Osteocyte (in vitro differentiated cells): ENCODE data around the gene MIGA1. TPM values are rescaled to one million over a fixed set of nuclear protein-coding genes. Genes with fewer than 3 reads are reported as not detected.
"Not testable (repeated sequence)": the region's sequence is repeated elsewhere in the genome, so short reads cannot be mapped to it uniquely, and the experiment has no call there.

Source experiments
- DNase-seq: peaks from one replicate; pipeline ENCODE4 v3.0.0; 2021; ENCODE audit warnings: mixed read lengths; ENCODE audit not compliant: unreplicated experiment; ENCODE audit errors: extremely low spot score
- H3K27ac Mint-ChIP-seq: one replicate; pipeline ENCODE4 v1.8.0; 2021; ENCODE audit warnings: mild to moderate bottlenecking, mixed read lengths; ENCODE audit not compliant: unreplicated experiment
- H3K27me3 Mint-ChIP-seq: one replicate; pipeline ENCODE4 v1.8.0; 2021; ENCODE audit warnings: mixed read lengths; ENCODE audit not compliant: unreplicated experiment
- H3K36me3 Mint-ChIP-seq: one replicate; pipeline ENCODE4 v1.8.0; 2021; ENCODE audit warnings: mixed read lengths; ENCODE audit not compliant: unreplicated experiment
- H3K4me1 Mint-ChIP-seq: one replicate; pipeline ENCODE4 v1.8.0; 2021; ENCODE audit warnings: mixed read lengths; ENCODE audit not compliant: unreplicated experiment
- H3K4me3 Mint-ChIP-seq: one replicate; pipeline ENCODE4 v1.8.0; 2021; ENCODE audit warnings: mild to moderate bottlenecking, moderate library complexity, mixed read lengths; ENCODE audit not compliant: unreplicated experiment
- H3K9me3 Mint-ChIP-seq: one replicate; pipeline ENCODE4 v1.8.0; 2021; ENCODE audit warnings: mixed read lengths; ENCODE audit not compliant: unreplicated experiment
- total RNA-seq: library from RNA; stranded (reverse); gene quantifications from 2 replicates; pipeline ENCODE4 v1.2.1, GENCODE V29; 2021
- TF ChIP-seq, protein P1 (sequence below): fragments of 200-600 bp; sonication (generic); IDR thresholded peaks from 2 replicates; pipeline ENCODE4 v1.5.0; 2021; ENCODE audit warnings: antibody characterized with exemption, mild to moderate bottlenecking, moderate library complexity

Gene MIGA1
- total RNA-seq, 1 donor from 2014 or later, result 17.8 TPM

GRCh38 chr1:77744576-77744975 lies 34.9 kb upstream of the MIGA1 start:
- no peak overlapping the region for H3K4me3 Mint-ChIP-seq
- no peaks in the 10 kb centered on the region for H3K9me3 Mint-ChIP-seq
- no peaks in the 10 kb centered on the region for H3K27me3 Mint-ChIP-seq
- peaks cover 18% of the 10 kb centered on the region for H3K36me3 Mint-ChIP-seq
- TF ChIP-seq, protein P1, sequence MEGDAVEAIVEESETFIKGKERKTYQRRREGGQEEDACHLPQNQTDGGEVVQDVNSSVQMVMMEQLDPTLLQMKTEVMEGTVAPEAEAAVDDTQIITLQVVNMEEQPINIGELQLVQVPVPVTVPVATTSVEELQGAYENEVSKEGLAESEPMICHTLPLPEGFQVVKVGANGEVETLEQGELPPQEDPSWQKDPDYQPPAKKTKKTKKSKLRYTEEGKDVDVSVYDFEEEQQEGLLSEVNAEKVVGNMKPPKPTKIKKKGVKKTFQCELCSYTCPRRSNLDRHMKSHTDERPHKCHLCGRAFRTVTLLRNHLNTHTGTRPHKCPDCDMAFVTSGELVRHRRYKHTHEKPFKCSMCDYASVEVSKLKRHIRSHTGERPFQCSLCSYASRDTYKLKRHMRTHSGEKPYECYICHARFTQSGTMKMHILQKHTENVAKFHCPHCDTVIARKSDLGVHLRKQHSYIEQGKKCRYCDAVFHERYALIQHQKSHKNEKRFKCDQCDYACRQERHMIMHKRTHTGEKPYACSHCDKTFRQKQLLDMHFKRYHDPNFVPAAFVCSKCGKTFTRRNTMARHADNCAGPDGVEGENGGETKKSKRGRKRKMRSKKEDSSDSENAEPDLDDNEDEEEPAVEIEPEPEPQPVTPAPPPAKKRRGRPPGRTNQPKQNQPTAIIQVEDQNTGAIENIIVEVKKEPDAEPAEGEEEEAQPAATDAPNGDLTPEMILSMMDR, result no peak
- DNase-seq, result no peak
- no peak overlapping the region for H3K27ac Mint-ChIP-seq
- peaks cover 24% of the 10 kb centered on the region for H3K4me1 Mint-ChIP-seq

GRCh38 chr1:77749489-77749888 lies 30.0 kb upstream of the MIGA1 start:
- H3K9me3 Mint-ChIP-seq, DNase-seq, H3K4me3 Mint-ChIP-seq, H3K27ac Mint-ChIP-seq, H3K36me3 Mint-ChIP-seq, H3K27me3 Mint-ChIP-seq: not testable (repeated sequence)
- H3K4me1 Mint-ChIP-seq, result peaks cover 20% of the 10 kb centered on the region

- peak overlapping the region; percentile 95 for H3K27ac Mint-ChIP-seq
- TF ChIP-seq, protein P1, result no peak
- H3K4me3 Mint-ChIP-seq, result no peak overlapping the region
- peaks cover 38% of the 10 kb centered on the region for H3K4me1 Mint-ChIP-seq
- H3K36me3 Mint-ChIP-seq, result no peaks in the 10 kb centered on the region
- no peaks in the 10 kb centered on the region for H3K9me3 Mint-ChIP-seq
- no peak for DNase-seq
- no peaks in the 10 kb centered on the region for H3K27me3 Mint-ChIP-seq
Measured at GRCh38 chr1:77756052-77756754, 23.2 kb upstream of the MIGA1 start.

DNA sequence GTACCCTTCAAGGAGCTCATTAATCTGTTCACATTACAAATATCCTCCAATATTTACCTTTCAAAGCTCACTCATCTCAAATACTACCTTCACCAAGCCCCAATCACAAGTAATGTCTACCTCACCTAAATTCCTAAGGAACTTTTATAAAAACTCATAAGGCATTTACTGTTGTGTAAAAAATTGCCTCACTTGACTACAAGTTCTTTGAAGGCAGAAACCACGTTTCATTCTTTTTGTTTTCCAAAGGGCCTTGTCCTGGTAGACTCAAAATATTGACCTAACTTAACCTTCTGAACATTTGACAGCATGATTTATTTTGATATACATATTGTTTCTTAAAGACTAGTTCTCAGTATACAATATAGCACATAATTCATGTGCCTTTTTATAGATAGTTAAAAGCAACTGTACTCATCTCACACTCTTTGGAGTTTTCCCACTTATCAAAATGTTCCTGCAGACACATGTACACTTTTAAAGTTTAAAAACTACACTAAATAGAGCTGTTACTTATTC lies 22.3 kb upstream of the MIGA1 start:
- Mint-ChIP-seq H3K36me3 (no peaks in the 10 kb centered on the region), H3K4me1 (peaks cover 38% of the 10 kb centered on the region), H3K4me3 (peak overlapping the region; percentile 90), H3K27me3 (no peaks in the 10 kb centered on the region), H3K27ac (peak overlapping the region; percentile 95), H3K9me3 (no peaks in the 10 kb centered on the region)
- TF ChIP-seq, protein P1, result no peak
- no peak for DNase-seq

DNA sequence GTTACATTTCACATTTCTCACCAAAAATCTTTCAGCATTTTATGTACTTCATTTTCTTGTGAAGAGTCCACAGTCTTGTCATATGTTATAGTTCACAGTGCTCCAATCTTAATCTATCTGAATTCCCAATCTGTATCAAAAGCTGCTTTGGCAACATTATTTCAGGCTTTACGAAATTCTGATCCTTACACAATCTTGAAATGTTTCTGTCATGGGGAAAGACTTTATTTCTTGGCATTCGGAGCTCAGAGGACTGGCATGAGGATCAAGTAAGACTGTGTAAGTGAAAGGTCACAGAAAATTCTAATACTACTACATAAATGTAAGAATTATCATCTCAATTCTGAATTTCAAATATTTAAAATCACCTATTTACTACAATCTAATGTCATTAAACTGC lies 21.8 kb upstream of the MIGA1 start:
- DNase-seq, result no peak
- peak overlapping the region; percentile 90 for H3K4me3 Mint-ChIP-seq
- H3K27ac Mint-ChIP-seq, result peak overlapping the region; percentile 95
- no peaks in the 10 kb centered on the region for H3K36me3 Mint-ChIP-seq
- H3K9me3 Mint-ChIP-seq, result no peaks in the 10 kb centered on the region
- no peaks in the 10 kb centered on the region for H3K27me3 Mint-ChIP-seq
- peaks cover 38% of the 10 kb centered on the region for H3K4me1 Mint-ChIP-seq
- TF ChIP-seq, protein P1, result no peak
